Measurements from ENCODE around the gene GNAT2. TPM values are rescaled to one million over a fixed set of nuclear protein-coding genes. Genes with fewer than 3 reads are reported as not detected.

GNAT2 gene
- total and polyA plus RNA-seq, 2 donors (not counting 1 experiment from before 2014, with no cell fraction given): 0.17 to 0.22 TPM

- Histone ChIP-seq H4K20me1 (ENCODE audit: control insufficient read depth, extremely low read depth, insufficient read depth, low read length) (no peaks in the 10 kb centered on the region), H3K9ac (ENCODE audit: insufficient read depth, low read length) (no peak overlapping the region), H3K27me3 (ENCODE audit: control insufficient read depth, insufficient read depth, low read length) (no peaks in the 10 kb centered on the region), H3K4me3 (replicated peaks in 1 of 4; ENCODE audit: control extremely low read depth in 1 of 4, insufficient read depth in 1 of 4, low read depth in 3 of 4, low read length in 4 of 4) (no peak overlapping the region), H3K4me1 (ENCODE audit: control insufficient read depth, extremely low read depth, insufficient read depth, low read length) (peaks cover 2% of the 10 kb centered on the region), H3K27ac (ENCODE audit: insufficient read depth, low read length) (no peak overlapping the region), H3K4me2 (ENCODE audit: extremely low read depth, insufficient read depth, low read length) (no peak overlapping the region), H2AFZ (ENCODE audit: low read length) (no peak overlapping the region), H3K9me3 (ENCODE audit: control insufficient read depth, insufficient read depth, low read depth, low read length) (no peaks in the 10 kb centered on the region), H3K36me3 (ENCODE audit: control insufficient read depth, insufficient read depth, low read length) (peaks cover 4% of the 10 kb centered on the region), H3K79me2 (ENCODE audit: control insufficient read depth, insufficient read depth, low read length) (peaks cover 4% of the 10 kb centered on the region)
- DNase-seq (ENCODE audit: low read depth in 2 of 2): no peak
- no peak for TF ChIP-seq CTCF (conservative IDR thresholded peaks at IDR 0.05 in 1 of 2, IDR thresholded peaks at IDR 0.05 in 1 of 2; ENCODE audit: low read depth in 1 of 2, low read length in 2 of 2)
- no peak for TF ChIP-seq EZH2 (IDR thresholded peaks at IDR 0.05; ENCODE audit: low read length, missing control alignments)
Observed at GRCh38 chr1:109582021-109582420, 37.4 kb downstream of the GNAT2 start.

DNA sequence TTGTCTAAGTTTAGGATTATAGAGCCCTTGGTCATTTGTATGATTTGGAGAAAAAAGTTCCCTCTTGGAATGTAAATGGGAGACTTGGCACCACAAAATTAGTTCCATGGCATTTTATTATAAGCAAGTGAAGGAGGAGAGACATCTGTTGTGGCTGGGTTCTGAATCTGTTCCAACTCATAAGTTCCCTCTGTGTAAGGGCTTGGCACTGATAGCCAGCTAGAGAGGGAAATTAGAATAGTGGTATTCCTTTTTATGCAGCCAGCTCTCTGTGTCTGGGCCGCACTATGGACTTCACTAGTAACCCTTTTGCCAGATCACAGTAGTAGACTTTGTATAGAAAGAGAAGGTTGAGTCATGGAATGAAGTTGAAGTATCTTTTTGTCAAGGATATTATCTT is 39.9 kb downstream of the GNAT2 start:
- H3K4me3 ChIP-seq (replicated peaks in 1 of 4; ENCODE audit: control extremely low read depth in 1 of 4, insufficient read depth in 1 of 4, low read depth in 3 of 4, low read length in 4 of 4): no peak overlapping the region
- DNase-seq (ENCODE audit: low read depth in 2 of 2): peak; percentile 63 to 68
- peaks cover 2% of the 10 kb centered on the region for H3K36me3 ChIP-seq (ENCODE audit: control insufficient read depth, insufficient read depth, low read length)
- no peak for TF ChIP-seq CTCF (conservative IDR thresholded peaks at IDR 0.05 in 1 of 2, IDR thresholded peaks at IDR 0.05 in 1 of 2; ENCODE audit: low read depth in 1 of 2, low read length in 2 of 2)
- no peak for TF ChIP-seq EZH2 (IDR thresholded peaks at IDR 0.05; ENCODE audit: low read length, missing control alignments)
- H4K20me1 ChIP-seq (ENCODE audit: control insufficient read depth, extremely low read depth, insufficient read depth, low read length): no peaks in the 10 kb centered on the region
- no peak overlapping the region for H3K4me2 ChIP-seq (ENCODE audit: extremely low read depth, insufficient read depth, low read length)
- H3K27ac ChIP-seq (ENCODE audit: insufficient read depth, low read length): peak overlapping the region; percentile 8
- no peaks in the 10 kb centered on the region for H3K9me3 ChIP-seq (ENCODE audit: control insufficient read depth, insufficient read depth, low read depth, low read length)
- H3K4me1 ChIP-seq (ENCODE audit: control insufficient read depth, extremely low read depth, insufficient read depth, low read length): peaks cover 2% of the 10 kb centered on the region
- H3K9ac ChIP-seq (ENCODE audit: insufficient read depth, low read length): no peak overlapping the region
- H3K79me2 ChIP-seq (ENCODE audit: control insufficient read depth, insufficient read depth, low read length): peaks cover 6% of the 10 kb centered on the region
- no peaks in the 10 kb centered on the region for H3K27me3 ChIP-seq (ENCODE audit: control insufficient read depth, insufficient read depth, low read length)
- H2AFZ ChIP-seq (ENCODE audit: low read length): no peak overlapping the region

DNA sequence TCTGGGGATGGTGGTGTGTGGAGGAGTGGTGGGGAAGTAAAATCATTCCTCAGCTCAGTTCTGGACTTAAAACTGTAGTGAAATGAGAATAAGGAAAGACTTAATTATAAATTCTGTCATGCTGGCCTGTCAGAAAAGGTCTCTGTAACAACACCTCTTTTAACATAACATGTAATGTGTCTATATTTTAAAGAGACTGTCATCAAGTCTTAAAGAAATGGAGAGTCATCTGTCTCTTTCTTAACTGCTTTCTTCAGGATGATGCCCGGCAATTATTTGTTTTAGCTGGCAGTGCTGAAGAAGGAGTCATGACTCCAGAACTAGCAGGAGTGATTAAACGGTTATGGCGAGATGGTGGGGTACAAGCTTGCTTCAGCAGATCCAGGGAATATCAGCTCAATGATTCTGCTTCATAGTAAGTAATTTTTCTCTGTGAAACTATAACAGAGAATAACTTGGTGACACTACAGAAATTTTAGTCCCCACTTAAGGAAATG is 40.4 kb downstream of the GNAT2 start:
- H3K9ac ChIP-seq (ENCODE audit: insufficient read depth, low read length): no peak overlapping the region
- peaks cover 2% of the 10 kb centered on the region for H3K36me3 ChIP-seq (ENCODE audit: control insufficient read depth, insufficient read depth, low read length)
- no peak overlapping the region for H3K4me3 ChIP-seq (replicated peaks in 1 of 4; ENCODE audit: control extremely low read depth in 1 of 4, insufficient read depth in 1 of 4, low read depth in 3 of 4, low read length in 4 of 4)
- no peaks in the 10 kb centered on the region for H4K20me1 ChIP-seq (ENCODE audit: control insufficient read depth, extremely low read depth, insufficient read depth, low read length)
- peak; percentile 30 to 57 for DNase-seq (ENCODE audit: low read depth in 2 of 2)
- no peak overlapping the region for H2AFZ ChIP-seq (ENCODE audit: low read length)
- peaks cover 2% of the 10 kb centered on the region for H3K4me1 ChIP-seq (ENCODE audit: control insufficient read depth, extremely low read depth, insufficient read depth, low read length)
- TF ChIP-seq EZH2 (IDR thresholded peaks at IDR 0.05; ENCODE audit: low read length, missing control alignments) (no peak), CTCF (conservative IDR thresholded peaks at IDR 0.05 in 1 of 2, IDR thresholded peaks at IDR 0.05 in 1 of 2; ENCODE audit: low read depth in 1 of 2, low read length in 2 of 2) (no peak)
- H3K9me3 ChIP-seq (ENCODE audit: control insufficient read depth, insufficient read depth, low read depth, low read length): no peaks in the 10 kb centered on the region
- no peaks in the 10 kb centered on the region for H3K27me3 ChIP-seq (ENCODE audit: control insufficient read depth, insufficient read depth, low read length)
- peaks cover 8% of the 10 kb centered on the region for H3K79me2 ChIP-seq (ENCODE audit: control insufficient read depth, insufficient read depth, low read length)
- H3K4me2 ChIP-seq (ENCODE audit: extremely low read depth, insufficient read depth, low read length): no peak overlapping the region
- H3K27ac ChIP-seq (ENCODE audit: insufficient read depth, low read length): peak overlapping the region; percentile 18
